Measurements from ENCODE around the gene KCTD13.

The KCTD13 gene

GRCh38 chr16:29891525-29892457 lies 34.2 kb downstream of the KCTD13 start:
- Histone ChIP-seq H3K9me3 (ENCODE audit: control insufficient read depth, insufficient read depth, low read depth, low read length) (no peaks in the 10 kb centered on the region), H3K36me3 (ENCODE audit: control insufficient read depth in 2 of 2, insufficient read depth in 1 of 2, low read length in 2 of 2) (no peaks in the 10 kb centered on the region; a peak in 1 of 3 replicates), H3K4me3 (ENCODE audit: low read depth, low read length) (no peak overlapping the region), H3K4me1 (ENCODE audit: control insufficient read depth, insufficient read depth, low read length) (no peaks in the 10 kb centered on the region), H3K27ac (ENCODE audit: extremely low read depth, low read depth, low read length) (no peak overlapping the region)
- ChIA-PET POLR2A (interaction anchor here (1.1 kb wide), 1 partner anchor 82 kb away, joined by 3 read pairs; the partner anchor contains the start of gene TAOK2), CTCF (interaction anchor here (1.0 kb wide), 1 partner anchor 140 kb away, joined by 3 read pairs; no protein-coding TSS in a partner anchor)
- TF ChIP-seq ZBTB11 (tag by site-specific recombination; conservative IDR thresholded peaks at IDR 0.05; ENCODE audit: low read depth) = no peak
- TF ChIP-seq ZSCAN18 (tag by site-specific recombination; IDR thresholded peaks at IDR 0.05) = no peak
- no peak for TF ChIP-seq ZNF324 (tag by site-specific recombination; IDR thresholded peaks at IDR 0.05)
- no peak for TF ChIP-seq SCRT2 (tag by site-specific recombination; IDR thresholded peaks at IDR 0.05)
- TF ChIP-seq ZNF48 (tag by site-specific recombination; IDR thresholded peaks at IDR 0.05) = no peak
- TF ChIP-seq CTCF (tag by site-specific recombination; IDR thresholded peaks at IDR 0.05) = no peak
- TF ChIP-seq REPIN1 (tag by site-specific recombination; IDR thresholded peaks at IDR 0.05; ENCODE audit: low read depth) = no peak
- TF ChIP-seq ZNF560 (tag by site-specific recombination; IDR thresholded peaks at IDR 0.05; ENCODE audit: borderline replicate concordance) = no peak
- no peak for TF ChIP-seq ZNF596 (tag by site-specific recombination; IDR thresholded peaks at IDR 0.05)
- no peak for TF ChIP-seq HOXC10 (CRISPR knock-in tag; IDR thresholded peaks at IDR 0.05)
- no peak for TF ChIP-seq AEBP2 (tag by site-specific recombination; IDR thresholded peaks at IDR 0.05; ENCODE audit: borderline replicate concordance)
- TF ChIP-seq GLIS2 (tag by site-specific recombination; IDR thresholded peaks at IDR 0.05) = no peak
- no peak for TF ChIP-seq ZNF10 (tag by site-specific recombination; IDR thresholded peaks at IDR 0.05)
- no peak for TF ChIP-seq ZNF2 (tag by site-specific recombination; IDR thresholded peaks at IDR 0.05)
- no peak for TF ChIP-seq ZNF223 (tag by site-specific recombination; IDR thresholded peaks at IDR 0.05)
- TF ChIP-seq ZBTB21 (tag by site-specific recombination; IDR thresholded peaks at IDR 0.05) = no peak
- no peak for TF ChIP-seq ZNF174 (tag by site-specific recombination; IDR thresholded peaks at IDR 0.05)
- no peak for TF ChIP-seq ZNF394 (tag by site-specific recombination; IDR thresholded peaks at IDR 0.05; ENCODE audit: borderline replicate concordance)
- TF ChIP-seq ZNF404 (tag by site-specific recombination; IDR thresholded peaks at IDR 0.05) = no peak
